ENCODE measurements around the gene SIN3B.
"Not testable (repeated sequence)": the region's sequence is repeated elsewhere in the genome, so short reads cannot be mapped to it uniquely, and the experiment has no call there.

Gene SIN3B

GRCh38 chr19:16868423-16869130, 39.4 kb downstream of the SIN3B start:
- DNase-seq (ENCODE audit: low read depth in 2 of 2) = no peak

GRCh38 chr19:16869331-16869972, 40.3 kb downstream of the SIN3B start:
- no peak for DNase-seq (ENCODE audit: low read depth in 2 of 2)

DNA sequence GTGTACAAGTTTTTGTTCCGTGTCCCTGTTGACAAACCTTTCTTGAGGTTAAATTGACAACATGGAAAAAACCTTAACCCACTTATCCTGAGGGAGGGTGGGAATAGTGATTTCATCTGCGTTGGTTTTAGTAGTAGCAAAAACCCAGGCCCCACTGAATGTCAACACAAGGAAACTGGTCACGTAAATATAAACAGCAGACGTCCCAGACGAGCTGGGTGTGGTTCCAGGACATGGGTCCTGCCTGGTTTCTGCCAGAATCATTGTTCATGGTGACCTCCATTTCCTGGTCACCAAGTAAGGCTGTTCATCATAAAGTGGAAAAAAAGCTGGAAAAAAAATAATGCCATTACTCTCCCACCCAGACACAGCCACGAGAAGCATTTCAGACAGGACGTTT, 42.7 kb downstream of the SIN3B start:
- no peak for DNase-seq (ENCODE audit: low read depth in 2 of 2)

DNA sequence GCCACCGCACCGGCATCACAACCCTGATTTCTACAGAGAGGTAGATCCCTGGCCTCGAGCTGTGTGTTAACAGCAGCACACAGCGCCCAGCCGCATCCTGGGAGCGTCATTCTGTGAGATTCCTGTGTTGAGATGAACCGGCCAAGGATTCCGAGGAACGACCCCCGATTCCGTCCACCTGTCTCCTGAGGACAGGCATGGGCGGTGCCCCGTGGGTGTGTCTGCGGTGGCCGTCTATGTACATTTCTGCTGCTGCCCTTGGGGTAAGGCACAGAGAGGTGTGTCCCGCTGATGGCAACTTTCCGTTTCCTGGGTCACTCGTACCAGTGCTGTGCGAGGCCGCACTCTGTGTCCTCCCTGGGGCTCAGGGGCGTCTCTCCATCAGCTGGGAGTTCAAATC, 43.5 kb downstream of the SIN3B start:
- no peak for DNase-seq (ENCODE audit: low read depth in 2 of 2)

- DNase-seq (ENCODE audit: low read depth in 2 of 2) = no peak
Observed at GRCh38 chr19:16873594-16873993, 44.4 kb downstream of the SIN3B start.

DNA sequence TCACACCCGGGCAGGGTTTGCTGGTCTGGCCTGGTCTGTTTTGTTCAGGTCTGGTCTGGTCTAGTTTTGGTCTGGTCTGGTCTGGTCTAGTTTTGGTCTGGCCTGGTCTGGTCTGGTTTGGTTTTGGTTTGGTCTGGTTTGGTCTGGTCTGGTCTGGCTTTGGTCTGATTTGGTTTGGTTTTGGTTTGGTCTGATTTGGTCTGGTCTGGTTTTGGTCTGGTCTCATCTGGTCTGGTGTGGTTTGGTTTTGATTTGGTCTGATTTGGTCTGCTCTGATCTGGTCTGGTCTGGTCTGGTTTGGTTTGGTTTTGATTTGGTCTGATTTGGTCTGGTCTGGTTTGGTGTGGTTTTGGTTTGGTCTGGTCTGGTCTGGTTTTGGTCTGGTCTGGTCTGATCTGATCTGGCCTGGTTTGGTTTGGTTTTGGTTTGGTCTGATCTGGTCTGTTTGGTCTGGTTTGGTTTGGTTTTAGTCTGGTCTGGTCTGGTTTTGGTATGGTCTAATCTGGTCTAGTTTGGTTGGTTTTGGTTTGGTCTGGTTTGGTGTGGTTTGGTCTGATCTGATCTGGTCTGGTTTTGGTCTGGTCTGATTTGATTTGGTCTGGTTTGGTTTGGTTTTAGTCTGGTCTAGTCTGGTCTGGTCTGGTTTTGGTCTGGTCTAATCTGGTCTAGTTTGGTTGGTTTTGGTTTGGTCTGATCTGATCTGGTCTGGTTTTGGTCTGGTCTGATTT, 45.2 kb downstream of the SIN3B start:
- no peak for DNase-seq (ENCODE audit: low read depth in 2 of 2)

DNA sequence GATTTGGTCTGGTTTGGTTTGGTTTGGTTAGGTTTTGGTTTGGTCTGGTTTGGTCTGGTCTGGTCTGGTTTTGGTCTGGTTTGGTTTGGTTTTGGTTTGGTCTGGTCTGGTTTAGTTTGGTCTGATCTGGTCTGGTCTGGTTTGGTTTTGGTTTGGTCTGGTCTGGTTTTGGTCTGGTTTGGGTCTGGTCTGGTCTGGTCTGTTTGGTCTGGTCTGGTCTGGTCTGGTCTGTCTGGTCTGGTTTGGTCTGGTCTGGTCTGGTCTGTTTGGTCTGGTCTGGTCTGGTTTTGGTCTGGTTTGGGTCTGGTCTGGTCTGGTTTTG, 45.7 kb downstream of the SIN3B start:
- not testable (repeated sequence) for DNase-seq (ENCODE audit: low read depth in 2 of 2)

GRCh38 chr19:16875584-16876555, 46.7 kb downstream of the SIN3B start:
- no peak for DNase-seq (ENCODE audit: low read depth in 2 of 2)

GRCh38 chr19:16876904-16877361, 47.7 kb downstream of the SIN3B start:
- no peak for DNase-seq (ENCODE audit: low read depth in 2 of 2)

- no peak for DNase-seq (ENCODE audit: low read depth in 2 of 2)
Observed at GRCh38 chr19:16877581-16877980, 48.4 kb downstream of the SIN3B start.

GRCh38 chr19:16878181-16878965, 49.2 kb downstream of the SIN3B start:
- no peak for DNase-seq (ENCODE audit: low read depth in 2 of 2)

- no peak for DNase-seq (ENCODE audit: low read depth in 2 of 2)
Observed at GRCh38 chr19:16880884-16881554, 51.8 kb downstream of the SIN3B start.

DNA sequence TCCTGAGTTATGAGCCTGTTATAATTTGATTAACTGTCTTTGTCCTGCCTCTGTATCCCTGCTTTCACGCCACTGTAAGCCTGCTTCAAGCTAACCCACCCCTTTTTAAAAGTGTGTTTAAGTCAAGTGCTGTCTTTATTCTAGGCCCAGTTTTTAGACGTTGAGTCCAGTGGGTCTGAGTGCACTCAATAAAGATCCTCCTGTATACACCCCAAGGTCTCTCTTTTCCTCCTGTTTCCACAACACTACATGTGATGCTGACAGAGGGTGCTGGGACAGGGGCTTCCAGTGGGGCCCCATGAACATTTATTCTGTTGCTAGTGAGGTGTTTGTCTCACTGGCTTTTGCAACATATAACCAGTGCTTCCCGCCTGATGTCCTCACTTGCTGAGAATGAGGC, 52.9 kb downstream of the SIN3B start:
- DNase-seq (ENCODE audit: low read depth in 2 of 2) = no peak

GRCh38 chr19:16883522-16883921, 54.3 kb downstream of the SIN3B start:
- DNase-seq (ENCODE audit: low read depth in 2 of 2) = no peak

GRCh38 chr19:16885166-16885565, 56.0 kb downstream of the SIN3B start:
- no peak for DNase-seq (ENCODE audit: low read depth in 2 of 2)

GRCh38 chr19:16886305-16886880, 57.2 kb downstream of the SIN3B start:
- DNase-seq (ENCODE audit: low read depth in 2 of 2) = no peak

- DNase-seq (ENCODE audit: low read depth in 2 of 2) = no peak
Observed at GRCh38 chr19:16887353-16888265, 58.4 kb downstream of the SIN3B start.

DNA sequence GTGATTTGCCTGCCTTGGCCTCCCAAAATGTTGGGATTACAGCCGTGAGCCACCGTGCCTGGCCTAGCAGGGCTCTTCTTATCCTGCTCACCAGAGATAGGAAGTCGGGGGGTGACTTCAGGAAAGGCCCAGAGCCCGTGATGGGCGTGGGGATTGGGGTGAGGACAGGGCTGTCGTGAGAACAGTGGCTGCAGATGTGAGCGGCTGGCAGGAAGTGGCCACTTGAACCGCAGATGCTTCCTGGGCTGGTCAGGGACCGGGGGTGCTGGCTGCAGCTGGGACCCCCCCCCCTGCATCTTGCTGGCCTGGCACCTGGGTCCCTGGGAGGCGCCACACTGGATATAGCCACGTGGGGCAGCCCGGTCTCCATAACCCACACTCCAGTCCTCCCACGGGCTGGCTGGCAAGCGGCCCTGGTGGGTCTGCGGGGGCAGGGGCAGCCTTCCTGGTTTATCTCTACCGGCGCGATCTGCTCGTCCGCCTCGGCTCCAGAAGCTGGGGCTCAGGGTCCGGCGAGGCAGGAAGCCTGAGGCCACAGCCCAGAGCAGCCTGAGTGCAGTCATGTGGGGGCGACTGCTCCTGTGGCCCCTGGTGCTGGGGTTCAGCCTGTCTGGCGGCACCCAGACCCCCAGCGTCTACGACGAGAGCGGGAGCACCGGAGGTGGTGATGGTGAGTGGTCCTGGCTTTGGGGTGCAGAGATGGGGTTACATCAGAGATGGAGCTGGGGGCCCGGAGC, 59.6 kb downstream of the SIN3B start, which contains the start of gene F2RL3:
TSS of gene F2RL3 (plus strand) at position 371 of the 737 bp plus-strand sequence. CDS start at position 562, 191 bp downstream.
- no peak for DNase-seq (ENCODE audit: low read depth in 2 of 2)

All from activated CD8-positive, alpha-beta memory T cell treated with anti-CD3 and anti-CD28 coated beads for 4 hours (primary cell).